ENCODE results near the gene ADGRG7.
A peak's percentile ranks its signal among the peaks of the same experiment; 100 is the strongest.

Gene ADGRG7

DNA sequence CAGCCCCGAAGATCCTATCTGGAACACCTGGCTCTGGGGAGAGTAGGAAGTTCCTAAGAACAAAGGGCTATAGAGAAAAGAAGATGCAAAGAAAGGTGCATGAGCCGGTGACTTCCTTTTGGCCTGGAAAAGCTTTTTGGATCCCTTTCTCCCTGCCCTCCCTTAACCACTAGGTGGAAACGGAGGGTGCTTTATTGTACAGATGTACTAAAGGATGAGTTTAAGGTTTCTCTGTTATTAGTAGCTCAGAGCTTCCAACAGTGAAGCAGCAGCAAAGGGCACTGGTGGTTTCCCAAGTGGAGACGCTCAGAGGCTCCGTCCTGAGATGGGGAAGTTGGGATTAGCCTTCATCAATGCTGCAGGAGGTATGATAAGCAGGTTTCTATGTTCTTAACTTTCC lies 5.9 kb upstream of the ADGRG7 start:
- DNase-seq, result peak; percentile 36
- Histone ChIP-seq H2AFZ (ENCODE audit: low read length) (peak overlapping the region; percentile 65), H3K9me2 (replicated peaks; ENCODE audit: insufficient read depth, low read length) (no peaks in the 10 kb centered on the region), H3K9me3 (replicated peaks; ENCODE audit: insufficient read depth, low read length) (no peaks in the 10 kb centered on the region), H4K20me1 (ENCODE audit: insufficient read depth, low read length) (no peaks in the 10 kb centered on the region), H3F3A (ENCODE audit: insufficient read depth, low read length) (peaks cover 24% of the 10 kb centered on the region), H3K4me1 (ENCODE audit: low read length) (peaks cover 27% of the 10 kb centered on the region), H3K4me3 (ENCODE audit: low read length) (peak overlapping the region; percentile 59), H3K27me3 (replicated peaks; ENCODE audit: insufficient read depth, low read length) (no peaks in the 10 kb centered on the region), H3K9ac (ENCODE audit: low read length) (peak overlapping the region; percentile 39; the same call in 1 of the 2 replicates), H3K79me2 (ENCODE audit: low read length) (no peaks in the 10 kb centered on the region), H3K4me2 (ENCODE audit: low read depth, low read length) (peak overlapping the region; percentile 96), H3K27ac (ENCODE audit: low read length) (peak overlapping the region; percentile 60), H3K36me3 (replicated peaks; ENCODE audit: insufficient read depth, low read length) (no peaks in the 10 kb centered on the region)
- TF ChIP-seq EZH2 (optimal IDR thresholded peaks at IDR 0.05; ENCODE audit: low read depth, low read length), result no peak
- TF ChIP-seq CTCF (IDR thresholded peaks at IDR 0.05; ENCODE audit: low read length), result peak; percentile 53
- no peak for TF ChIP-seq EZH2phosphoT487 (IDR thresholded peaks at IDR 0.05; ENCODE audit: low read length)

DNA sequence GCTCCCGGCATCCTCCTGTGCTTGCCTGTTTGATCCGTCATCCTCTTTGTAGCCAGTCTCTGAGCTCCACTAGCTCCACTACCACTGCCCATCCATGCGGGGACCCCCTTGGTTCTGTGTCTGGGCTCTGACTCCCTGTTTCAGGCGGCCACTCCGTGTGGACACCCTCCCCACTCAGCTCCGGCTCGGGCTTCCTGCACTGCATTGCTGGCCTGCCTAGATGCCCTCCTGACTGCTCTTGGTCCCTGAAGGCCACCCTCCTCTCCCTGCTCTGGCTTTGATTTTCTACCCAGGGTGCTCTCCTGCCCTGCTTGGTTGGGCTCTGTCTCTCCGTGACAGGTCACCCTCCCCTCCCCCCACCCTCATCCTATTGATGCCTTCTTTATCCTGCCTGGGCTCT lies 4.0 kb upstream of the ADGRG7 start:
- Histone ChIP-seq H3K79me2 (ENCODE audit: low read length) (no peaks in the 10 kb centered on the region), H3K27me3 (replicated peaks; ENCODE audit: insufficient read depth, low read length) (no peaks in the 10 kb centered on the region), H3K9me3 (replicated peaks; ENCODE audit: insufficient read depth, low read length) (no peaks in the 10 kb centered on the region), H3K4me3 (ENCODE audit: low read length) (no peak overlapping the region), H3K4me2 (ENCODE audit: low read depth, low read length) (no peak overlapping the region), H3K4me1 (ENCODE audit: low read length) (peaks cover 27% of the 10 kb centered on the region), H3K36me3 (replicated peaks; ENCODE audit: insufficient read depth, low read length) (no peaks in the 10 kb centered on the region), H3K27ac (ENCODE audit: low read length) (no peak overlapping the region), H4K20me1 (ENCODE audit: insufficient read depth, low read length) (no peaks in the 10 kb centered on the region), H2AFZ (ENCODE audit: low read length) (no peak overlapping the region), H3K9me2 (replicated peaks; ENCODE audit: insufficient read depth, low read length) (no peaks in the 10 kb centered on the region), H3K9ac (ENCODE audit: low read length) (no peak overlapping the region), H3F3A (ENCODE audit: insufficient read depth, low read length) (peaks cover 24% of the 10 kb centered on the region)
- no peak for DNase-seq
- TF ChIP-seq EZH2phosphoT487 (IDR thresholded peaks at IDR 0.05; ENCODE audit: low read length), result no peak
- no peak for TF ChIP-seq EZH2 (optimal IDR thresholded peaks at IDR 0.05; ENCODE audit: low read depth, low read length)
- no peak for TF ChIP-seq CTCF (IDR thresholded peaks at IDR 0.05; ENCODE audit: low read length)

GRCh38 chr3:100606894-100607512 lies 2.4 kb upstream of the ADGRG7 start:
- Histone ChIP-seq H3K9ac (ENCODE audit: low read length) (no peak overlapping the region), H3K4me2 (ENCODE audit: low read depth, low read length) (peak overlapping the region; percentile 3; the same call in 1 of the 2 replicates), H3K27me3 (replicated peaks; ENCODE audit: insufficient read depth, low read length) (no peaks in the 10 kb centered on the region), H3K4me3 (ENCODE audit: low read length) (no peak overlapping the region), H4K20me1 (ENCODE audit: insufficient read depth, low read length) (no peaks in the 10 kb centered on the region), H3K27ac (ENCODE audit: low read length) (peak overlapping the region; percentile 21; the same call in 1 of the 2 replicates), H3K9me2 (replicated peaks; ENCODE audit: insufficient read depth, low read length) (no peaks in the 10 kb centered on the region), H3K79me2 (ENCODE audit: low read length) (no peaks in the 10 kb centered on the region), H3K36me3 (replicated peaks; ENCODE audit: insufficient read depth, low read length) (no peaks in the 10 kb centered on the region), H3F3A (ENCODE audit: insufficient read depth, low read length) (peaks cover 24% of the 10 kb centered on the region), H3K9me3 (replicated peaks; ENCODE audit: insufficient read depth, low read length) (no peaks in the 10 kb centered on the region), H3K4me1 (ENCODE audit: low read length) (peaks cover 27% of the 10 kb centered on the region), H2AFZ (ENCODE audit: low read length) (no peak overlapping the region)
- TF ChIP-seq CTCF (IDR thresholded peaks at IDR 0.05; ENCODE audit: low read length) (peak; percentile 43), EZH2 (optimal IDR thresholded peaks at IDR 0.05; ENCODE audit: low read depth, low read length) (no peak), EZH2phosphoT487 (IDR thresholded peaks at IDR 0.05; ENCODE audit: low read length) (no peak)
- DNase-seq, result peak; percentile 53

Measured in MM.1S (cell line).